Cardiac septum (tissue), 1 donor: Measurements from ENCODE around the gene CTNNA3. TPM values are rescaled to one million over a fixed set of nuclear protein-coding genes. Genes with fewer than 3 reads are reported as not detected.
"Not testable (repeated sequence)": the region's sequence is repeated elsewhere in the genome, so short reads cannot be mapped to it uniquely, and the experiment has no call there.

Experiments used
- DNase-seq: peaks from one replicate; pipeline ENCODE4 v3.0.0-alpha.2; 2020; ENCODE audit warnings: low spot score
- intact Hi-C: fragments of 100-400 bp; cut with DNase I; formaldehyde crosslinking; loops from one replicate; pipeline ENCODE4 v1.14.0; 2022
- total RNA-seq: library from RNA; stranded (reverse); fragmentation: NEBNext Ultra II Directional; extraction: Animal tissue kit (Norgen Biotek cat#: 25700); gene quantifications from one replicate; pipeline ENCODE4 v1.2.1, GENCODE V29; 2021
- donor health status: DM: no; HTN: no; CAD: no.

The CTNNA3 gene
- total RNA-seq, 1 donor from 2014 or later: 198 TPM

DNA sequence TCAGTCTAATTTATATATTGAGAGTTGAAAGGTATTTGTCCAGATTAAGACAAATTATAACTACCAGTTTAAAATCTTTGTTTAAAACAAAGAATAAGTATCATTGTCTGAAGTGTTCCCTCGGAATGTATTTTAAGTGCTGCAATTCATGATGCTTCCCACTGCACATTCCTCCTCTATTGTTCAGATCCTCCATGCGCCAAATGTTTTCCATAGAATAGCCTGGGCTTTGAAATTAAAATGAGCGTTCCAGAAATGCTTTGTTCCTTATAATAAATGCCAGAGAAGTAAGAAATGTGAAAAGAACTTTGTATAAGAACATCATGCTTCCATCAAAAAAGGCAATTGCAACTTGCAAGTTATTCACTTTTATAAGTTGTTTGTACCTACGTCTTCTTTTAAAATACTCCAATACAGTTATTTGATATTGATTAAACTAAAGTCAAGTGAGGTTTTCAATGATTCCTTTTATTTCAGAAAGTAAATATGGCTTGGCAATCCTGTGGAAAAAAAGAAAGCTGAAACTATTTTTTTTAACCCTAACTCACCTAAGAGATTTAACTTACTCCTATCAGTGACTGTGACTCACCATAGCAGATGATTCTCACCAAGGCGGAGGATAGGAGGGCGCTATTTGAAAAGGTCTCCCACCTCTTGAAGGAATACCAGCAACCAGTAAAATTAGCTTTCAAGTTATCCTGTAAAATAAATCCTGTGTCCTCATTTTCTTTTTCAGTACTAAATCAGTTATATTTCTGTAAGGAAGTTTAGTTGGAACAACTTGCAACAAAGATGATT, 85.8 kb downstream of the CTNNA3 start:
- no peak for DNase-seq
- intact Hi-C loops: no loop called here

DNA sequence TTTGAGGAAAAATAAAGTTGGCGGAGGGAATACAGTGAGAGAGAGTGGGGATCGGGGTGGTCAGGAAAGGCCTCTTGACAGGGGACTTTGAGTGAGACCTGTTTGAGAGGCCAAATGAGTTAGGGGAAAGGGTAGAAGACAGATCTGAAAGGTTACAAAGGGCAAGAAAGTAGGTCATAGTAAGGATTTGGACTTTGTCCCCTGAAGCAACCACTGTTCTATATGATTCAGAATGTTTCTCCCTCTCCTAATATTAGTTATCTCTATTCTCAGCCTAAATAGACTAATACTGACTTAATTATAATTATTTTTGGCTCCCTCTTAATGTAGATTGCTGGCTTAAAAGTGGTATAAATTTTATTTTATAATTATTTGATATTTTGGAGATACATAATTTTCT, 88.0 kb downstream of the CTNNA3 start:
- DNase-seq: no peak
- intact Hi-C loops: no loop called here

DNA sequence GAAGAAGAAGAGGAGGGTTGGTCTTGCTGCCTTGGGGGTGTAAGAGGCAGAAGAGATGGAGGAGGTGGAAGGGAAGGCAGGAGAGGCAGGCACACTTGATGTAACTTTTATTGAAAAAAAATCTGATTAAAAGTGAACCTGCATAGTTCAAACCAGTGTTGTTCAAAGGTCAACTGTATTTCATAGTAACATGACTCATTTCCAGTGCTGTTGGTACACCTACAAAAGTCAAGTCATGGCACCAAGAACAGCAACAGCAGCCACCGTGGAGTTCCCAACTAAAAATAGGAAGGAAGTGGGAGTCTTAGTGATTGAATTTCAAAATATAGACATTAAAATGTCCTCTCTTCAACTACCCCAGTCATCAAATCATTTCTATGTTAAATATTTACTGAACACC, 88.5 kb downstream of the CTNNA3 start:
- DNase-seq: no peak
- intact Hi-C loops: no loop called here

DNA sequence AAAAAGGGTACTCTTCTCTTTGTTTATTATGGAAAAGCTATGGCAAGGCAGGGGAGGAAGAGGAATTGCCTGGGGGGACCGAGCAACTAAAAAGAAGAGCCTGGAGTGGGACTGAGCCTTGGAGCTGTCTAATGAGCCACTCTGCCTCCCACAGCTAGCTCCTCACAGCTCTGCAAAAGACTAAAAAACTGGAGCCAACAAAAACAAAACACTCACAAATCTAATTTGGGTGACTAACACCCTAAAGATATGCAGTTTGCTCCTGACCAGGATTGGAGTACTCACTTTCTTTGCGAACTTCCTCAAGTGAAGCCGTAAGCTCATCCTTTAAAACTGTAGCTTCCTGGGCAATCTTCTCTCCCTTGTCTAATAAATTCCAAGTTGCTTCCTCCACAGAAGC, 89.4 kb downstream of the CTNNA3 start:
- DNase-seq: no peak
- intact Hi-C loops: no loop called here

DNA sequence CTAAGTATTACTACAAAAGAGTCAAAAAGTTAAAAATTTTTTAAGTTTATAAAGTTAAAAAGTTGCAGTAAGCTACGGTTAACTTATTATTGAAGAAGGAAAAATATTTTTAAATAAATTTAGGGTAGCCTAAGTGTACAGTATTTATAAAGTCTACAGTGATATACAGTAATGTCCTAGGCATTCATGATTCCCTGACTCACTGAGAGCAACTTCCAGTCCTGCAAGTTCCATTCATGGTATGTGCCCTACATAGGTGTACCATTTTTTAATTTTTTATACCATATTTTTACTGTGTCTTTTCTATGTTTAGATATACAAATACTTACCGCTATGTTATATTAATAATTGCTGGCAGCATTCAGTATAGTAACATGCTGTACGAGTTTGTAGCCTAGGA, 92.3 kb downstream of the CTNNA3 start:
- intact Hi-C loops: no loop called here
- no peak for DNase-seq

DNA sequence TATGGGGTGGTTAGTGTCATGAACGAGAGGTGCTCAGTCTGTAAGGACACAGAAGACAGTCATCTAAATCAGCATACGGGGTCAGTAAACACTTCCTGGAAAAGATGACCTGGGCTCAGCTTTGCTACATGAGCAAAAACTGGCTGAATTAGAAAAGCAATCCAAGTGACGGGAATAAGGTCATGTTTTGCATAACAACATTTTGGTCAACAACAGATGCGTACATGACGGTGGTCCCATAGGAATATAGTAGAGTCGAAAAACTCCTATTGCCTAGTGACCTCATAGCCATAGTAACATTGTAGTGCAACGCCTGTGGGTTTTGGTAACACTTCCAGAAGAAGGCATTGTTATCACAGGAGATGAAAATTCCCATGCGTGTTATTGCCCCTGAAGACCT, 92.9 kb downstream of the CTNNA3 start:
- intact Hi-C loops: no loop called here

DNA sequence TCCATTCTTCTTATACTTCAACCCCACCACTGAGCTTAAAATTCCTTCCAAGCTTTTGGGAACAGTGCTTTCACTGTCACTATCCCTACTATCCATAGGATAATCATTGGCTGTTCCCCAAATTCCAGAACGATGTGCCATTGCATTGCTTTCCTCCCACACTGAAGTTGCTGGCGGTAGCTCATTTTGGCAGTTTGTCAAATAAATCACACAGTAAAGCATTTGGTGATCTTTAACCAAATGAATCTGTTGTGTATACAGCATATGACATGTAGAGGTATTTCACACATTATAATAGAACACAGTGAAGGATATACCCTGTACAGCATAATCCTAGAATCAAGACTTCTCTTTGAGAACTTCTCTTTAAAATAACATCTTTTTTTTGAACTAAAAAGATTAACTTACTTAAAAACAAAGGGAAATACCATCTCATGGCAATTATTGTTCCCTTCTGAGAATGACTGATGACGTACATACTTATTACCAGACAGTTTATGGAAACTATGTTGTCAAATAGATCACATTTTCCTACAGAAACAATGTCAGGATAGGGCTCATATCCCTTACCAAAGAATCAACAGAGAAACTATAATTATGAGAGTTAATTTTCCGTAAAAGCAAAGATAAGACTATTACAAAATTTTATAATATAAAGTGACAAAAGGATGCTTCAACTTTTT, 93.6 kb downstream of the CTNNA3 start:
- intact Hi-C loops: no loop called here
- DNase-seq: no peak

More for the DNA sequence above, 92.9 kb downstream of the CTNNA3 start:
- no peak for DNase-seq

DNA sequence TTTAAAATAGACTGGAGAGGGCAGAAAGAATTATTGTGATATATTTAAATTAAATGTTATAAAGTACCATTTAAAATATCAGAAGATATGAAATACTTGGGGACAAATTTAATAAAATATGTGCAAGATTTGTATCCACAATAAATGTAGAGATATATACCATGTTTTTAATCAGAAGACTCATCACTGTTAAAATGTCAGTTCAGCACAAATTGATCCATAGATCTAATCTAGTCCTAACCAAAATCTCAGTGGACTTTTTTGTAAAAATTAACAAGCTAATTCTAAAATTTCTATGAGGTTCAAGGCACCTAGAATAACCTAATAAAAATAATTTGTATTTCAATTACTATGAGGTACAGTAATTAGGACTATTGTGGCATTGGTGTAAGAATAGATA, 96.4 kb downstream of the CTNNA3 start:
- intact Hi-C loops: no loop called here
- no peak for DNase-seq

DNA sequence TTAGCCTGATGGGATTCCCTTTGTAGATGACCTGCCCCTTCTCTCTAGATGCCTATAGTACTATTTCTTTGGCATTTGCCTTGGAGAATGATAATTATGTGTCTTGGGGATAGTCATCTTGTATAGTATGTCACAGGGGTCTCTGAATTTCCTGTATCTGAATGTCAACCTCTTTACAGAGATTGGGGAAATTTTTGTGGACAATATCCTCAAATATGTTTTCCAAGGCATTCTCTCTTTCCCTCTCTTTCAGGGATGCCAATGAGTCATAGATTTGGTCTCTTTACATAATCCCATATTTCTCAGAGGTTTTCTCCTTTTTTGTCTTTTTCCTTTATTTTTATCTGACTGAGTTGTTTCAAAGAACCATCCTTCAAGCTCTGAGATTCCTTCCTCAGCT, 99.4 kb downstream of the CTNNA3 start:
- DNase-seq: no peak
- intact Hi-C loops: no loop called here

DNA sequence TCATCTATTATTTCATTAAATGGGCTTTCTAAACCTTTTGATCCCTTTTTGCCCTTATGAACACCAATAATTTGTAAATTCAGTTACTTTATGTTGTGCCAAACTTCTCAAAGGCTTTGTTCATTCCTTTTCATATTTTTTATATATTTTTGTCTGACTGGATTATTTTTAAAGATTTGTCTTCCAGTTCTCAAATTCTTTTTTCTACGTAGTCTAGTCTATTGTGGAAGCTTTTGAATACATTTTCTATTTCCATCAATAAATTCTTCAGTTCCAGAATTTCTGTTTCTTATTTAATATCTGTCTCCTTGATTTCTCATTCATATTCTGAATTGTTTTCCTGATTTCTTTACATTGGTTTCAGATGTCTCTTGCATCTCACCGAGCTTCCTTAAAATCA, 108.2 kb downstream of the CTNNA3 start:
- intact Hi-C loops: no loop called here

DNA sequence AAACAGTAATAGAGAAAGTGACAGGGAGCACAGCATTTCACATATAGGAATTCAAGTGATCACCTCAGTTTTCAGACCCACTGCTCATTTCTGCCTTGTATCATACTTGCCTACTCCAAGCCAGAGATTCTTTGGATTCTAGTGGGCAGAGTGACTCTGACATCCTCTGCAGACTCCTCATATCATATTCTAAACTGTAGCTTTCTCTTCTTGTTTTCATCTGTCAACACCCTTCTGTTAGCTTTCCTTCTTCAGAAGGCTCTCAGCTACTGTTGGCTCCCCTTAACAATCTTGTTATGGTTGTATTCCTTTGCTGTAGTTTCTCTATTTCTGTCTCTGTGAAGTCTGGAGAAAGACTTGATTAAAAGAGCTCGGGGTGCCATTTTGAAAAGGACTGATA, 120.5 kb downstream of the CTNNA3 start:
- intact Hi-C loops: no loop called here
- DNase-seq: no peak

More for the DNA sequence above, 108.2 kb downstream of the CTNNA3 start:
- DNase-seq: no peak

DNA sequence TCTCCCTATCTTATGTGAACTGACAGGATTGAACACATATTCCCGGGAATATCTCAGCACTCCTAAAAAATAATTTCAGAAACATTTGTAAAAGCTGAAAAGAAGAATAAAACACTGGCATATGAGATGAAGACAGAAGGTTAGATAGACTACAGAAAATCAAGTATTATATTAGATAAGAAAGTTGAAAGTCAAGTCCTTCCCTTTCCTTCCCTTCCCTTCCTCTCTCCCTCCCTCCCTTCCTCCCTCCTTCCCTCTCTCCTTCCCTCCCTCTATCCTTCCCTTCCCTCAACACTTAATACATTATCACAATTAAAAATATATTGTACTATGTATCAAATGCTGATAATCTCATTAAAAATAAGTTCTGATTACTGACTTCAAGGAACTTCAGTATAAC, 122.5 kb downstream of the CTNNA3 start:
- intact Hi-C loops: no loop called here
- no peak for DNase-seq

DNA sequence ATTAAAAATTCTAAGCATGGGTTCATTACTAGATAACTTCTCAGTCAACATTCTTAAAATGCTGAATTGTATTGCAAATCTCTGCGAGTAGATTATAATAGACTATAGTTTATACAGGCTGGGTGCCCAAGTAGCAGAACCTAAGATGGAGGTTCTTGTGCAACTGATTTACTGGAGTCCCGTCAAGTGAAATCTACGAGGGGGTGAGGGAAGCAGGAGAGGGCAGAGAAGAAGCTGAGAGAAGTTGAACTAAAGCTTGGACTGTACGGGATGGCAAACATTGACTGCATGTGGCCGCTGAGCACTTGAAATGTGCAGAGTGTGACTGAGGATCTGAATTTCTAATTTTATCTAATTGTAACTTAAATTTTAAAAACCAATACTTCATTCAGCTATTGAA, 124.5 kb downstream of the CTNNA3 start:
- intact Hi-C loops: no loop called here
- no peak for DNase-seq

DNA sequence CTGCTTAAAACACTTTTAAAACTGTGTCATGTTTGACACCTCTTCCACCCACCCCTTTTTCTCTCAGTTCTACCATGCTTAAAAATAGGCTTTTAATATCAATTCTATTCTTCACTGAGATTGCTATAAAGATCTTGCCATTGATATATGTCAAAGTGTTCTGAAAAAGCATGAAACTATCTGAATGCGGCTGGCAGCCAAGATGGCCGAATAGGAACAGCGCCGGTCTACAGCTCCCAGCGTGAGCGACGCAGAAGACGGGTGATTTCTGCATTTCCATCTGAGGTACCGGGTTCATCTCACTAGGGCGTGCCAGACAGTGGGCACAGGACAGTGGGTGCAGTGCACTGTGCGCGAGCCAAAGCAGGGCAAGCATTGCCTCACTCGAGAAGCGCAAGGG, 137.7 kb downstream of the CTNNA3 start:
- intact Hi-C loops, DNase-seq: not testable (repeated sequence)

DNA sequence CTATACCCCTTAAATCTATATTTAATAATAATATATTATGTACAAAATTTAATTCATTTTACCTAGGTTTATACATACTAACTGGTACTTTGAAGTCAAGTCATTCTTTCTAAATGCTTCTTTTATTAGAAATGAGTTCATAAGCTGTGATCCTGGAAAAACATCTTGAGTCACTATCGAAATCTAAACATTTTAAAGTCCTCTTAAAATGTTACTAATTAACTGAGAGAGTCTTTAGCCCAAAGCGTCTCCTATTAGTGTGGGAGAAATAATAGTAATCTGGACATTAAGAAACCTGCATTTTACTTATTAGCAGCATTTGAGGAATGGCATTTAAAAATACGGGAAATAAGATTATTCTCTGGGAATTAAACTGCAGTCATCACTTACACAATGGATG, 142.7 kb downstream of the CTNNA3 start:
- intact Hi-C loops: no loop called here
- DNase-seq: no peak

DNA sequence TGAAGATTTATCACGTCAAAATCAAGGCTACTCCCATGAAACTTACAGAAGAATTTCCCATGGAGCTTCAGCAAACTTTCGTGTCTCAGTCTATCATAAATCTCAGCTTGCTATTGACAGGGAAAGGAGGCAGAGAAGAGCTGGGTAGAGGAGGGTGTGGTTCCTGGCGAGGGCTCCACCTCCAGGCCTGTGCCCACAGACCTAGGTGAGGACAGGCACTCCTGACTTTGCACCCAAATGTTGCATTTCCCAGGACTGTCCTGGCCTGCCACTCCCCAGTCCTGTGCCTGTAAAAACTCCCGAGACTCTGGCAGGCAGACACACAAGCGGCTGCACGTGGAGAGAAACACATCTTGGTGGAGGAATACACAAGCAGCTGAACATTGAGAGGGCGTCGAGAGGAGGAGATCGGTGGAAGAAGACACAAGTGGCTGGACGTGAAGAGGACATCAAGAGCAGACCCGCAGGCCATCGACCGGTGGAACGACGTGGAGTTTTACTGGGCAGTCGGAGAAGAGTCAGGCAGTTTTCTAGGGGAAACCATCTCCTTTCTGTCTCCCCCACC, 145.1 kb downstream of the CTNNA3 start:
- intact Hi-C loops: no loop called here
- DNase-seq: no peak

DNA sequence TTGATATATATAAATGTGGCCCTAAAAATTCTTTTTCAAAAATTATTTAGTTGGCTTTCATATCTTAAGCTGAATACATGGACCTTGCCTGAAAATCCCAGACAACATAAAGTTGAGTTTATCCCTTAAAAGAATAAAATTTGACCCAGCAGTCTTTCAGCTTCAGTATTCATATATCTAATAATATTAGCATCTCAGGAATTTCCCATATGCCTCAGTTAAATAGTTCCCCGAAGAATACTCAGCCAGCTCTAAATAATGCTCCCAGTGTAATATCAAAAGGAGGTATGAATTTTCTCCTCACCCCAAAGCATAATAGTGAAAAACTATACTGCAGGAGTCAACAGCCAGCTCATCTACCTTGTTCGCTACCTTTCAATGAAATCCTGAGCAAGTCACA, 145.9 kb downstream of the CTNNA3 start:
- no peak for DNase-seq
- intact Hi-C loops: no loop called here

DNA sequence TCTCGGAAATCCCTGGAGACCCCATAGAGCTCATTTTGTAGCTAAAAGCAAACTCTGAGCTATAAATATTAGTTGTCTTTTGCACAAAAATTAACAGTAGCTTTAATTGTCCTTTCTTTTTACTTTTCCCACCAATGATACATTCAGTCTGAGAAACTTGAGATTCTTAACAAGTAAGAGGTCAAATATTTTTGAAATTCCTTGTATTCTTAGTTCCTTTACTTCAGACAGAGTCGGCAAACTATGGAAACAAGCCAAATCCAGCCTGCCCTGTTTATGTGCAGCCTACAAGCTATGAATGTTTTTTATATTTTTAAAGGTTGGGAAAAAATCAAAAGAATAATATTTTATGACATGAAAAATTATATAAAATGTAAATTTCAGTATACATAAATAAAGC, 146.6 kb downstream of the CTNNA3 start:
- no peak for DNase-seq
- intact Hi-C loops: no loop called here

DNA sequence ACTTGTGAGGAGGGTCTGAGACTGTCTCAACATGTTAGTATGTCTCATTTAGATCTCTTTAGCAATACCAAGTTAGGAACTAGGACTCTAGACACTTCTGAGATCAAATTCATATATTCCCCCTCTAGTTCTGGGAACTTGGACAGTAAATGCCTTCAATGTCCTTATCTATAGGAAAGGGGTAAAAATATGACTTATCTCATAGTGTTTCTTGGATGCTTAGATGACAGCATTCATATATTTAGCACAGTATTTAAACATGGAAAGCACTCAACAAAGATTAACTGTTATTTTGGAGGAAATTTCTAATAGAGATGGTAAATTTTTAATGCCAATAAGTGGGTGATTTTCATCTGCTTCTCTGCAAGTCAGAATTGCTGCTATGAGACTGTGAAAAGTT, 154.6 kb downstream of the CTNNA3 start:
- intact Hi-C loops: no loop called here
- no peak for DNase-seq

DNA sequence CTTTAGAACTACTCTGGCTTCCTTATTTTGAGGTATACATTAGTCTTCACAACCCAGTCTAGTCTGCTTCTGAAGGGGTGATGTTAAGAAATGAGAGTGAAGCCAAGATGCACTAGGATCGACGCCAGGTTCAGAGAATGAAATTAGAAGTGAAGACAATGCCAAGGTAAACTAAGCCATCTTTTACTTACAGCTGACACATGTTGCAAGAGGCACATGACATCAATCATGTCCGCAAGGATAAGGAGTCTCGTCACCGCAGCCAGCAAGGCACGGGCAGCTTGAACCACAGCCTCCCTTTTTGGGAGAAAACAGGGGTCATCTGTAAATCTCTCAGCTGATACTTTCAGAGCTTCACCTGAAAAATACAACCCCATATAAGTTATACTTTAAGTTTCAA, 156.7 kb downstream of the CTNNA3 start:
- intact Hi-C loops: loop anchor here (10.0 kb wide), 1 partner anchor 235 kb away; no protein-coding TSS in a partner anchor
- DNase-seq: no peak

DNA sequence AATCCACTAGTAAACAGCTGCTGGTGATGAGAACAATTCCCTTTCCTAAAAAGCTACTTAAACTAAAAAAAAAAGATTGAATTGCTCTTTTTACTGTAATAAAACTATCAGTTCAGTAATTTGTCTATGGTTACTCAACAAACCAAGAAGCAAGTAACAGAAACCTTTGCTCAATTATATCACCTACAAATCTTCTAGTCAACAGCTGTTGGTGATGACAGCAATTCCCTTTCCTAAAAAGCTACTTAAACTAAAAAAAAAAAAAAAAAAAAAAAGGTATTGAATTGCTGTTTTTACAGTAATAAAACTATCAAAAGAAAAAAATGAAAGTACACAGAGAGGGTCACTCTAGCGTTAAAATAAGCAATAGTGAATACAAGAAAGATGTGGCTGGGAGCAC, 158.1 kb downstream of the CTNNA3 start:
- intact Hi-C loops: loop anchor here (10.0 kb wide), 1 partner anchor 237 kb away; no protein-coding TSS in a partner anchor
- no peak for DNase-seq
